Omental fat pad (tissue), 4 donors: ENCODE measurements around the gene S100G. TPM values are rescaled to one million over a fixed set of nuclear protein-coding genes. Genes with fewer than 3 reads are reported as not detected.

Experiments used
- ATAC-seq: fragments of 150-250 bp; one replicate; pipeline ENCODE4 v1.9.1; 2016; ENCODE audit warnings: mild to moderate bottlenecking, moderate library complexity; ENCODE audit not compliant: low FRiP score
- DNase-seq: peaks from one replicate; pipeline ENCODE4 v3.0.0-alpha.2; 2019; ENCODE audit warnings: low spot score
- CTCF ChIP-seq, 3 donors: fragments of 450-650 bp; IDR thresholded peaks; one replicate each; pipeline ENCODE4 v1.5.1; 2016 to 2017; ENCODE audit warnings: antibody characterized with exemption in 3 of 3, mild to moderate bottlenecking in 3 of 3, moderate library complexity in 2 of 3
- total RNA-seq, 4 donors: library from RNA; depleted of rRNA; stranded (reverse); fragments of >200 nt; gene quantifications; one replicate each; pipeline ENCODE4 v1.1.0, GENCODE V29; 2016

Gene S100G
- total RNA-seq, 4 donors from 2014 or later, result not detected

GRCh38 chrX:16683007-16683664 lies 33.2 kb downstream of the S100G start:
- no peak for ATAC-seq
- TF ChIP-seq CTCF (IDR thresholded peaks at IDR 0.05), result no peak

GRCh38 chrX:16687514-16687913 lies 37.6 kb downstream of the S100G start:
- DNase-seq (no peak), ATAC-seq (no peak)
- TF ChIP-seq CTCF (IDR thresholded peaks at IDR 0.05), result no peak

More at GRCh38 chrX:16683007-16683664, 33.2 kb downstream of the S100G start:
- DNase-seq, result no peak

GRCh38 chrX:16695079-16695676 lies 45.2 kb downstream of the S100G start:
- TF ChIP-seq CTCF (IDR thresholded peaks at IDR 0.05), result peak in 1 of 3 donors; percentile 61
- ATAC-seq (no peak), DNase-seq (peak; percentile 94)

DNA sequence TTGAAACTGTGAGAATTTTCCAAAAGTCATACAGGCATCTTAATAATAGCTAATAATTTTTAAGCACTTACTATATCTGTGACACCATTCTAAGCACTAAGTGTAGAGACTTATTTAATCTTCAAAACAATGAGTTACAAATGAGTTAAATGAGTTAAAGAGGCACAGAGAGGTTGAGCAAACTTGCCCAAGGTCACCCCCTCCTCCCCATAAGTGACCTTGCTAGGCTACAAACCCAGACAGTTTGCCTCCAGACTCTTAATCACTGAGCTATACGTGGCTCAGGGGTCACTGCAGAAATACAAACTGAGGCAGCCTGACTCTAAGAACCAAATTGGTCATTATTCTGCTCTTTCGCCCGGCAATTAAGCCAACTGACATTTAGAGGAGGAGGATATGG lies 47.0 kb downstream of the S100G start:
- DNase-seq (no peak), ATAC-seq (no peak)
- TF ChIP-seq CTCF (IDR thresholded peaks at IDR 0.05), result no peak

- no peak for TF ChIP-seq CTCF (IDR thresholded peaks at IDR 0.05)
- DNase-seq, result no peak
- no peak for ATAC-seq
Measured at GRCh38 chrX:16699389-16699788, 49.4 kb downstream of the S100G start.

DNA sequence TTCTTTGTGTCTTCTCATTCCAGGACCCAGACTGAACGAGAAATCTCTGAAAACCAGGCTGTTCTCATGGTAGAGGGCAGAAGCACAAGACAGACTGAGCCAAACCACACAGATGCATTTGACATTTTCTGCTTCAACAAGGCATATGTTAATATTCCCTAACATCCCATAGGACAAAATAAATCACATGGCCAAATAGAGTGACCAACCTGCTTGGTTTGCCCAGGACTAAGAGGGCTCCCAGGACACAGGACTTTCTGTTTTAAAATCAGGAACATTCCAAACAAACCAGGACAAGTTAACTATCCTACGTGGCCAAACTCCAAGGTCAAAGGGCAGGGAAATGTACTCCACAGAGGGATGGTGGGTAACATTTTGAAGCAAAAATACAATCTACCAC lies 50.8 kb downstream of the S100G start:
- DNase-seq (no peak), ATAC-seq (no peak)
- TF ChIP-seq CTCF (IDR thresholded peaks at IDR 0.05), result no peak
